Esophagus squamous epithelium (tissue), 4 donors: ENCODE results near the gene AK6.

Experiments used
- CTCF ChIP-seq, 6 experiments: fragments of 450-650 bp in 4 of 6; fragments of 200-600 bp in 2 of 6; sonication (generic) in 2 of 6; IDR thresholded peaks; one replicate each; pipeline ENCODE4 v1.5.1; 2016 to 2019; ENCODE audit warnings: antibody characterized with exemption in 6 of 6, mild to moderate bottlenecking in 4 of 6, moderate library complexity in 4 of 6
- POLR2A ChIP-seq, 4 donors: fragments of 450-650 bp; IDR thresholded peaks; one replicate each; pipeline ENCODE4 v1.6.1; 2017; ENCODE audit warnings: antibody characterized with exemption in 4 of 4, mild to moderate bottlenecking in 4 of 4, moderate library complexity in 3 of 4

GRCh38 chr5:69305512-69305911, 63.8 kb downstream of the AK6 start:
- TF ChIP-seq POLR2A (IDR thresholded peaks at IDR 0.05) (no peak), CTCF (IDR thresholded peaks at IDR 0.05) (no peak)
